ENCODE data around the gene DUSP16.
"Not testable (repeated sequence)": the region's sequence is repeated elsewhere in the genome, so short reads cannot be mapped to it uniquely, and the experiment has no call there.

The DUSP16 gene

GRCh38 chr12:12583510-12584178 lies 21.0 kb upstream of the DUSP16 start:
- DNase-seq, result no peak

DNA sequence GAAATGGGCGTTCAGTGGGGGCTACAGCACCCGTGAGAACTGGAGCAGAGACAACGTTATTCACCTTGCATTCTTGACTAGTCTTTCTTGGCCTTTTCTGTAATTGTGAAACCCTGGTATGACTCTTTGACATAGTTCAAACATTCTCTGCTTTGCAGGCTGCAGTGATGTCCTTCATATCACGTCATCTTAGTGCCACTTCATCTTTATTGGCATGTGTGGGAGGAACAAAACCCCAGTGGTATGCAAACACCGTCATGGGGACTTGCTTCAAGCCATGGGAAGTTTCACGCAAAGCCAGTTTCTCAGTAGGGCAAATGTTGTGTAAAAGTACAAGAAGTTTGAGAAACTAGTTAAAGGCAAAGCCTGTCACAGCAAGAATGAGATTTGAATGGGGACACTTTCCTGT lies 20.2 kb upstream of the DUSP16 start:
- peak; percentile 13 to 30 for DNase-seq

DNA sequence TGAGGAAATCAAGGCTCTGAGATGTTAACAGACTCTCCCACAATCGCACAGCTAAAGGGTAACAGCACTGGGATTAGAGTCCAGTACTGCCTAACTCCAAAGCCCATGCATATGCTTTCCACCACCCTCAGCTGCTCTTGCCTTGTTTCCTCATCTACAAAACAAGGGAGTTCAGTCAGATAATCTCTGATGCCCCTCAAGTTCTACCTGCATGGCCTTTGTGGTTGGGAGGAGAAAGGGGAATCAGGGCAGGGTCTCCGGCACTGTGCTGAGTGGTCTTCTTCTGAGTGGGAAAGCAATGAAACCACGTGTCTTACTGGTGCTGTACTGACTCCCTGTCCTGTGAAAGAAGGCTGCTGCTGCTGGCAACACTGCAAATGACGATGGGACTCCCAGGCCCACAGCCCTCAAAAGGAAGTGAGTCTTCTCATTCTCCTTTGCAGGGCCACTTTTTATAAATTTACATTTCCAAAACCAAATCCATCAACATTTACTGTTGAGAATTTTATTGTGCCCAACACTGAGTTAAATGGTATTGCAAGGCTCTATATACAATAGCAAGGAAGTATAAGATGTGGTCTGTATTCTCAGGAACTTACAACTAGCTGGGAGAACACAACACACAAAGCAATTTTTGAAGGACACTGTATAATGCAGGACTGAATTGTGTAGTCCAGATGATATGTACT lies 19.7 kb upstream of the DUSP16 start:
- no peak for DNase-seq

- not testable (repeated sequence) for DNase-seq
Observed at GRCh38 chr12:12580716-12581115, 18.1 kb upstream of the DUSP16 start.

GRCh38 chr12:12577786-12578185 lies 15.1 kb upstream of the DUSP16 start:
- no peak for DNase-seq

- no peak for DNase-seq
Observed at GRCh38 chr12:12572659-12573058, 10.0 kb upstream of the DUSP16 start.

DNA sequence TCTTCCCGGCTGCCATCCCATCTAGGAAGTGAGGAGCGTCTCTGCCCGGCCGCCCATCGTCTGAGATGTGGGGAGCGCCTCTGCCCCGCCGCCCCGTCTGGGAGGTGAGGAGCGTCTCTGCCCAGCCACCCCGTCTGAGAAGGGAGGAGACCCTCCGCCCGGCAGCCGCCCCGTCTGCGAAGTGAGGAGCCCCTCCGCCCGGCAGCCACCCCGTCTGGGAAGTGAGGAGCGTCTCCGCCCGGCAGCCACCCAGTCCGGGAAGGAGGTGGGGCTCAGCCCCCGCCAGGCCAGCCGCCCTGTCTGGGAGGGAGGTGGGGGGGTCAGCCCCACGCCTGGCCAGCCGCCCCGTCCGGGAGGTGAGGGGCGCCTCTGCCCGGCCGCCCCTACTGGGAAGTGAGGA lies 3.3 kb upstream of the DUSP16 start:
- DNase-seq, result not testable (repeated sequence)

GRCh38 chr12:12564911-12565310 lies 2.2 kb upstream of the DUSP16 start:
- no peak for DNase-seq

DNA sequence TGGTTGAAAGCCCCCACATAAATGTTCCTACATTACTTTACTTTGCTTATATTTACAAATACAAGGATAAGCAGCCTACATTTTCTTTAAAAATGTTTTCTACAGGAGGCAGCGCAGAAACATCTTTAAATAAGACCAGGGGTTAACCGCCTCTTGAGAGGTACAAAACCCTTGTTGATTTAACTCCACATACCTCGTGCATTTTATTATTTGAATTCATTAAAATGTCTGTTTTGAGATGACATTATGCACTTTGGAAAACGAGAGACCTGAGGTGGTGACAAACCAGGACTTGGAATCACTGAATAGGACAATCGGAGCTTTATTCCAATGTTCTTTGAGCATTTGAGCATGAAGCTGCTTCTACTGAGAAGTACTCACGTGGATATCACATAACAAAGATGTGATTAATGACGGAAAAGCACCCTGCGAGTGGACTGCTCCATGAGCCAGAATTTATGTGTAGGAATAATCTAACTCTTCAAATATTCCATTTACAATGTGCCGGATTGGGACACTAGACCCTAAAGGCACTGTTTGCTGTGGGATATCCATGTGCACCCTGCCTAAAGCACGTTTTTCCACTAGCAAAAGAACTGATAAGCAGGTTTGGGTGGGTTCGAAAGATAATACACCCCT lies 746 bp upstream of the DUSP16 start:
- no peak for DNase-seq

DNA sequence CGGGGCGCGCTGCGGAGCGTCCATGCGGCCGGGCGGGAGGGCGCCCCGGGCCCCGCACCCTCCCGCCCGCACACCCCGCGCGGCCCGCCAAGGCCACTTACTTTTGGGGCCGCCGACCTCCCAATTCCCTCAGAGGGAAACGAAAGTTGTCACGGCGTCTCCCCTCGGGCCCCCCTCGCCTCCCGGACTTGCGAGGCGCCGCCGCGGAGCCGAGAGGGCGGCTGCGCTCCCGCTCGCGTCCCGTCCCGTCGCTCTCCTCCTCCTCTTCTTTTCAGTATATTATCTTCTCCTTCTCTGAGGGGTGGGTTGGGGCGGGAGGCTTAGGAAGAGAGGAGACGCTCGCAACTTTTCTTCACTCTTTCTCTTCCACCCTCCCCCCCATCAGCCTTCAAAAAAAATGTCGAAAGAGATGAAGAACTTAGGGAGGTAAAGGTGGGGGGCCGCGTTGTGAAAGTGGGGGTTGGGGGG lies 613 bp downstream of the DUSP16 start:
- peak; percentile 24 to 25 for DNase-seq

GRCh38 chr12:12561371-12562015 lies 1.2 kb downstream of the DUSP16 start:
- DNase-seq, result peak; percentile 36 to 51

DNA sequence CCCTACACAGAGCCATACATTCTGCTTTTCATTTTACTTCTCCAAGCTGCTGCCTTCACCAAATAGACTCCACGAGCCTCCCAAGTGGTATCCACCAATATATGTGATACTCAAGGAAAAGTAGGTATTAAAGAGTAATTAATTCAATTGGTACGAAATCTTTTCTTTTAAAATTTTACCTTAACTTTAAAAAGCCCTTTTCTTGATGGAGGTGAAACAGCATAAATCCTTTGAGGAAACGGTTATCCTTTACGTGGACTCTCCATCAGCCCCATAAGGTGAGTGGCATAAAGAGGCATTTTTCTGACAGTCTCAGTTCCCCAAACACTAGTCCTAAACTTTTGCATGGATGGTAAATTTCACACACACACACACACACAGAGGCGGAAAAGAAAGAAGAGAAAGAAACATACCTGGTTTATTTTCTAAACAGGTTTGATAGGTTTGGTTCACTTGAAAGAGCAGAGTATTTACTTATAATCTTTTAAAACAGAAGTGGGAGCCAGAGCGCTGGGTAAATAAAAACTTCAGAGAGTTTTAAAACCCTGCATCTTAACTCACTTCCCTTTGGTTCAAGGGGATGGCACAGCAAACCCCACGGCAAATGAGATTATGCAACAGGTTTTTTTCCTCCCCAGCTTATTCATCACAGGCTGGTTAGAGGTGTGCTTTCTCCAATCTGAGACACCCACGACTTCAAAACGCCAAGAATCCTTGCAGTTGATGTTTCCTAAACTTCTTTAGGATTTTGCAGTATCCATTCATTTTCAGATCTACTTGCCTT lies 1.9 kb downstream of the DUSP16 start:
- DNase-seq, result peak; percentile 55 to 62

DNA sequence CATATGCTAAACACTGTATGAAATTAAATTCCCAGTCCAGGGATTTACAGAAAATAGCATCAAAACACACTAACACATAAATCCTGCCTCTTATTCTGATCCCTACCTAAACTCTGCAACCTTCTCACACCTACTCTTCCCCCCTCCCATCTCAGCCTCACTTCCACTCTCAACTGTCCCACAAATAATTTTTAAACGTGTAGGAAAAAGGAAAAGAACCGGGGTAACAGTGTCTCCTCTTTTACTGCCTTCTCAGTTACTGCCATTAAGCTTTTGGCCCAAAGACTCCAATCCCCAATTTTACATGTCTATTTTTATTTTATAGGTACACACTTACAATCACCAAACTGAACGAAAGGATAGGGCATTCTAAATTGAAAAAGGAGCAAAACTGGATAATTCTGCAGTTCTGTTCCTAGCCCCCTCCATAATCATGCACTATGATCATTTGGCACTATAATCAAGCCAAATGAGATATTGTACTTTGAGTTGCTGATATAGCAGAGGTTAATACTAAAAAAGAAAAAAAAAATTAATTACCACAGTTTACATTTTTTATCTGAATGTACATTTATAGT lies 2.9 kb downstream of the DUSP16 start:
- DNase-seq, result no peak

DNA sequence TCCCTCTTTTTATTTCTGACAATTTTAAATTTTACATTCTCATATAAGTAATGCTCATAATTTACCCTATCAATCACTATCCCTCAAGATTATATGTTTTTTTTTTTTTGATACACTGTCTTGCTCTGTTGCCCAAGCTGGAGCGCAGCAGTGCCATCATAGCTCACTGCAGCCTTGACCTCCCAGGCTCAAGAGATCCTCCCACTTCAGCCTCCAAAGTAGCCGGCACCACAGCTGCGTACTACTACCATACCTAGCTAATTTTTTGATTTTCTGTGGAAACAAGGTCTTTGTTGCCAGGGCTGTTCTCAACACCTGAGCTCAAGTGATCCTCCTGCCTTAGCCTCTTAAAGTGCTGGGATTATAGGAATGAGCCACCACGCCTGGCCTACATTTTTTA lies 4.4 kb downstream of the DUSP16 start:
- DNase-seq, result no peak

GRCh38 chr12:12557733-12558132 lies 4.9 kb downstream of the DUSP16 start:
- DNase-seq, result no peak

DNA sequence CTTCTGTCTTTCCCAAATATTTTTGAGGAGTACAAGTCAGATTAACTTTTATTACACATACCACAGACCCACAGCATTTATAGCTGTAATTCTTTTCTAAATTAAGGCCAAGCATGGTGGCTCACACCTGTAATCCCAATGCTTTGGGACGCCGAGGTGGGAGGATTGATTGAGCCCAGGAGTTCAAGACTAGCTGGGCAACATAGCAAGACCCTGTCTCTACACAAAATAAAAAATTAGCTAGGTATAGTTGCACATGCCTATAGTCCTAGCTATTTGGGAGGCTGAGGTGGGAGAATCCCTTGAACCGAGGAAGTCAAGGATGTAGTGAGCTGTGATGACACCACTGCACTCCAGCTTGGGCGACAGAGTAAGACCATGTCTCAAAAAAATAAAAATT lies 7.0 kb downstream of the DUSP16 start:
- DNase-seq, result no peak

- no peak for DNase-seq
Observed at GRCh38 chr12:12553208-12553785, 9.4 kb downstream of the DUSP16 start.

- no peak for DNase-seq
Observed at GRCh38 chr12:12551115-12551514, 11.5 kb downstream of the DUSP16 start.

DNA sequence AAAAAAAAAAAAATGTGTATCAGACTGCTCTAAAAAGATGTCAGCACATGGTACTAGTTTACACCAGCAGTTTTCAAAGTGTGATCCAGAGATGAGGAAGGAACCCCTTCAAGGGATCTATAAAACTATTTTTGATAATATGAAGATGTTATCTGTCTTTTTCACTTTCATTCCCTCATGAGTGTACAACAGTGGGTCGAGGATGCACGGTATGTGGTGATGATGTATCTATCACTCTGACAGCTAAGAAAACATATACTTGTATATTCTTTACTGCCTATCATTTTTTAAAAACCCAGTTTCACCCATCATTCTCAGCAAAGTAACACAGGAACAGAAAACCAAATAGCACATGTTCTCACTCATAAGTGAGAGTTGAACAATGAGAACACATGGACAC lies 12.4 kb downstream of the DUSP16 start:
- DNase-seq, result no peak

- no peak for DNase-seq
Observed at GRCh38 chr12:12549426-12549825, 13.2 kb downstream of the DUSP16 start.

DNA sequence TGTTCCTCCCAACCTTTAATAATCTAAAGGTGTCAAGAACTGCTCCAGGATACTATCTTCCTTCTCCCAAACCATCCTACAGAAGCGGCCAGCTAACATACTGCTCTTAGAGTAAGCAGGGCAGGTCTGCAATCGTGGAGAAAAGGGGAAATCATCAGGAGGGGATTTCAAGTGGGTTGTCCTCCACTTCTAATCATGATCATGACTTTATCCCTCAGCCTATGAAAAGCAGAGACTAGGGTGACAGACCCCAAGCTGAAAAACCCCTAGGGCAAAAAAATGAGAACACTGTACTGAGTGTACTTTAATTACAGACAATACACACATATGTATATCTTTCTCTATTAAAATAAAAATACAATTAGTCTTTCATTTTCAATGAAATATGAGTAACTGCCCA lies 13.9 kb downstream of the DUSP16 start:
- DNase-seq, result no peak

DNA sequence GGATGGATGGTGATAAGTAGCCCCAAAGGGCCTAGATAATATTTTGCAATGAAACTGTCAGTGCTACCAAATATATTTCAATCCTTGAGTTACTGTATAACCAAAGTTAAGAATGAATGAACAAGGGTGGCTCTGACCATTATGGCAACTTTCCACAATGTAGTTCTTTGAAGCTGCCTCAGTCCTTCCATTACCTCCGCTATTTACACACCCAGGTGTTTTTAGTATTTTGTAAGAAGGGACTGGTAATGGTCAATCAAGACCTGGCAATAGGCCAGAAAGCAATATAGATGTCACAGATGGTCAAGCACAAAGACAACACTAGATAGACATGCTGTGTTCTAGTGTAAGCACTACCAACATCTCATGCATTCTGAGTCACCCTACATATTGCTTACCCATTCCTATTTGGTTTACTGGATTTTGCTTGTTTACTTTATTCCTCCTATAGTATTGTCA lies 16.3 kb downstream of the DUSP16 start:
- no peak for DNase-seq

All from activated CD4-positive, alpha-beta T cell treated with anti-CD3 and anti-CD28 coated beads for 4 hours (primary cell).